AML-193 (cell line): ENCODE data around the gene PRKN.

ENCODE experiments used
- DNase-seq, 2 experiments: peaks; one replicate each; lab custom pipeline; 2025; lab: John Stamatoyannopoulos, UW

The PRKN gene

DNA sequence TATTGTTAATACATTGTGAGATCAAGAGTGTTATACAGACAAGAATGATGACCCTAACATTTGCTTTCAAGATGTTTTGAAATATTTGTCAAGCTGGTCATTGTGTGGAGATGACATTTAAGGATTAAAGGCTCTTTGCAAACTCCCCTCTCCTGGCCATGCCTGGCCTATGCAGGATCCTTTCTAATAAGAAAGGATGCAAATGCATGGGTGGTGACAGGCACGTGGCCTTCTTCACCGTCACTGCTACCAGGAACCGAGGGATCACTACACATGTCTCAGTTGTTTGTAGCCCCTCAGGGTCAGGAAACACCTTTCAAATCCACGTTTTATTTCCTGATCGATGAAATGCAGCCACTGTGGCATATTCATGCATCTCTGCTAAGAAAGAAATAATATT is 419.7 kb downstream of the PRKN start:
- DNase-seq: no peak

GRCh38 chr6:162306616-162307015 is 420.9 kb downstream of the PRKN start:
- DNase-seq: no peak

DNA sequence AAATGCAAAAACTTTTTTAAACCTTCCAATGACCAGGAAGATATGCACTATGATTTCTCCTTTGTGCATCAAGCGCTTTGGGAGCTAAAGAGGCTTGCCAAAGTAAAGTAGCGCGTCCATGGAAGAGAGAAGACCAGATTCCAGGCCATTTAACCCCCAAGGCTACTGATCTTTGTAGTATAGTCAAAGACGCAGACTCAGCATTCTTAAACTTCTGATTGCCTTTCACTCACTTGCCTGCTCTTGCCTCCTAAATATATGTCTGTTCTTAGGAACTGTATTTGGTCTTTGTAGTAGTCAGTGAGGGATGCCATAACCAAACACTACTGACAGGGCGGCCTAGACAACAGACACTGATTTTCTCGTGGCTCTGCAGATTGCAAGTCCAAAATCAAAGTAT is 426.4 kb downstream of the PRKN start:
- no peak for DNase-seq

- no peak for DNase-seq
Measured at GRCh38 chr6:162294029-162294428, 433.5 kb downstream of the PRKN start.

DNA sequence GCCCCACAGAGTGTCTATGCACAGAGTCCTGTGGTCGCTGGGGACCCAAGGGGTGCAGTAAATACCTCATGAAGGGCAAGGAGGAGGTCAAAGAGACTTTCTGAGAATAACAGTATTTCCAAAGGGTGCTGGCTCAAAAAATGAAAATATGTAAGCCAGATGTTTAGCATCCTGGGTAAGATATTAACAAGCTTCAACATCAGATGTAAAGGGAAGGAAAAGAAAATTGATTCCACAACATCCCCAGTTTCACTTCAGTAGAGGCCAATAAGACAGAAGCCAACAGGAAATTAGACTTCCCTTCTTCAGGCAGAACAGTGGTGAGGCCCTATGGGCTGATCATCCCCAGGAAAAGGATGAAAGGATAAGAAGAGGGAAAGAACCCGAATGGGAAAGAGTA is 434.7 kb downstream of the PRKN start:
- DNase-seq: no peak

DNA sequence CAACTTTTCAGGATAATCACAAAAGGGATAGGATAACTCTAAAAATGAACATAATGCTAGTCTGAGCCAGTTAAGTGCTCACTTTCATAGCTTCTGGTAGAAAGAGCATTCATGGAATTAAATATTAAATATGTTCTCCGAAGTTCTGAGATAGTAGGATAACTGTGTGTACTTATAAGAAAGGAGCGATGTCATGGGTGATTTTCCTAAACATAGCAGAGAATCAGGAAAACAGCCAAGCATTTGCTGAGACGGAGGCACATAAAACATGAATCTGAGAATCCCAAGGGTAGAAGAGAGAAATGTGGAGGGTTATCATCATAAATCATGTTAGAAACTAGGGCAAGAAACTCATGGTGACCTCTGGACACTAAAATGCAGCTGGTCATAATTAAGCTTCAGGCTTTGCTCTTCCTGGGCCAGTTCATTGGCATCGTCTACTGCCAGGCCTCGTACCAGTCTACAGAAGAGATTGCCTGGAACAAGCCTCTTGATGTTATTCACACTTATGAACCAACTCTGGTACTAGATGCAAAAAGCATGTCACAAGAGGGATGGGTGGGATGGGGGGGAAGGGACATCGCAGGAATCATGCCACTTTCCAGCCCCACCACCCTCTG is 436.6 kb downstream of the PRKN start:
- no peak for DNase-seq

GRCh38 chr6:162289972-162290371 is 437.6 kb downstream of the PRKN start:
- no peak for DNase-seq

- DNase-seq: no peak
Measured at GRCh38 chr6:162273986-162274385, 453.6 kb downstream of the PRKN start.

DNA sequence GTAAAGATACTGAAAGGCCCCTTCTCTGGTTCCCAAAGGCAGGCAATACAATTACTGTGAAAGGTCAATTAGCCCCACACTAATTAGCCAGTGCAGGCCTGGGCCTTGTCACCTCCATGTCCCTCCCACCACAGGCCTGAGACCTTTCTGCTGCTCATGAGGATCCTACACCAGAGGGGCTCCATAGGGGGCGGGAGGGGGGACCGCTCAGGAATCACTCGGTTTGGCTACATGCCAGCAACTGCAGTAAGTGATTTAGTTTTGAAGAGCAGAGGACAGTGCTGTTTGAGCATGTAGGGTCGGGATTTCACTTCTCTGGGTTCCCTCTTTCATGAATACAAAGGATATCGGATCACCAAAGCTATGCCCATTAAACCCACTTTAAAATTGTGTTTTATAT is 455.6 kb downstream of the PRKN start:
- DNase-seq: no peak

GRCh38 chr6:162270966-162271365 is 456.6 kb downstream of the PRKN start:
- no peak for DNase-seq

DNA sequence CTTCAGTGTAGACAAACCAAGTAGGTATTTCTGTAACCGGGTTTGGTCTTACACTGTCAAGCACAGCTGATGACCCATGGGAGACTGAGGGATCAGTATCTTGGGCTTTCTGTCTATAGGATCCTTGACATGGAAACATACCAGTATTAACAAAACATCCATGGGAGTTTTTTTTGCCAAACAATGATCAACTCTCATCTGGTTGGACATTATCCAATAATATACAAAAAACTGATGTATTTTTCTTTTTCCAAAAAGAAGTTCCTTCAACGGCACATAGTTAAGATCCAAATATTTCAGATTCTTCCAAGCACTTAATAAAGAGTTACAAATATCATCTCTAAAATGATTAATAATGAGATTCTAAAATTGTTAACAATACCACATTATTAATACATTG is 459.9 kb downstream of the PRKN start:
- no peak for DNase-seq

GRCh38 chr6:162267126-162267525 is 460.4 kb downstream of the PRKN start:
- no peak for DNase-seq

DNA sequence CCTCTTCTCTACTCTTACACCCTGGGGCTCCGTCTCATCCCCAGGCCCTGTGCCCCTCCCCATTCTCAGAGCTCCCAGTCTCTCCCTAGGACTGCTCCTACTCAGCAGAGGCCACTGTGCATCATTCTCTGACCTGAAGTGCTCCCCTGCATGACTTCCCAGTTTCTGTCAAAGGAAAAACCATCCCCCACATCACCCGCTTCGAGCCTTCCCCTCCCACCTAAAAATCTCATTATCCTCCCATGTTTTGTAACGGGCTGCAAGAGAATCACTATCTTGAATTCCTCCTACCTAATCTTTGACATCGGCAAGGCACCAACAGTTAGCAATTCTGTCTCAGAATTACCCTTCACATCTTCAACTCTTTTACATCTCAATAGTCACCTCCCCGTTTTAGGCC is 463.0 kb downstream of the PRKN start:
- no peak for DNase-seq

GRCh38 chr6:162262466-162263196 is 464.9 kb downstream of the PRKN start:
- DNase-seq: no peak

GRCh38 chr6:162261598-162261997 is 466.0 kb downstream of the PRKN start:
- DNase-seq: no peak

DNA sequence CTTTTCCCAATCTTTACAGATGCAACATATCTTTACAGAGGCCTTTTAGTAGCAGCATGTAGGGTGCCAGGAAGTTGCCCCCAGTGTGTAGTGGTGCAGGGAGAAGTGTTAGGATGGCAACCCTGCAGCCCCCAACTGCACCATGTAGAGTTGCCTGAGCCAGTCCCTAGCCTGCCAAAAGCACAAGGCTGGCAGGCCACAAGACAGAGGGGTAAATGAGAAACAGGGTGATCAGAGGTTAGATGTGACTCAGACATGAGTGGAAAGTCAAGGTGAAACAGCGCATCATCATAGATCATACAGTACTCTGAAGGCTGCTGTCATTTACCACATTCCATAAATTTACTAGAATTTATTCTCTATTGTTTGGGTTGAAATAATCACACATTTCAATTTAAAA is 467.5 kb downstream of the PRKN start:
- no peak for DNase-seq

DNA sequence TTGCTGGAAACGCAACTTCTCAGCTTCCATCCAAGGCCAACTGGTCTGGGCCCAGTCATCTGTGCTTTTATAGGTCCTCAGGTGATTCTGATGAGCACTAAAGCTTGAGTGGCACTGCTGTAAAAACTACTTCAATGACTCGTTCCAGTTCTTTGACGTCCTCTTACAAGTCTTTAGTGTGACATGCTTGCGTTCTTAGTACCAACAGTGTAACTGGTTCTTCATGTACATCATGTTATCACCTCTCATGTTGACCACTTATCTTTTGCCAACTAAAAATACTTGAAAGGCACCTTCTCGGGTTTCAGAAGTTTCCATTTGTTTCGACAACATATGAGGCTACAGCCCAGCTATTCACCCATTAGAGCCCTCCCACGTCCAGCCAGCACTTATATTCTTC is 468.9 kb downstream of the PRKN start:
- DNase-seq: no peak

DNA sequence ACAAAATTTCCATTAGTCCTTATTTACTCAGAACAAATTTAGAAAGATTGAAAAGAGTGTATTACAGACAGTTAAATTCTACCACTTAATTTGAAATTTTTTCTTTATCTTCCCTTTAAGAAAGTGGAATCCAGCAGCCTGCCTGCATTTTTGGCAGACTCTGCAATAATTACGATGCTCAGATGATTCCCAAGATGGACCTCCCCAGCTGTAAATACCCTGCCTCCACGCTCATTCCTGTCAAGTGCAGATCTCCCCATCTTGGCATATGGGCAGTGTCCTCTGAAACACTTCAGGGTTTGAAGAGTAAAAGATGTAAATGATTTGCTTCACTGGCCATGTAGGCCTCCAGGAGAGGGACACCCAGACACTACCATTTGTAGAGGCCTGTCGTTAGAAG is 471.2 kb downstream of the PRKN start:
- DNase-seq: no peak

DNA sequence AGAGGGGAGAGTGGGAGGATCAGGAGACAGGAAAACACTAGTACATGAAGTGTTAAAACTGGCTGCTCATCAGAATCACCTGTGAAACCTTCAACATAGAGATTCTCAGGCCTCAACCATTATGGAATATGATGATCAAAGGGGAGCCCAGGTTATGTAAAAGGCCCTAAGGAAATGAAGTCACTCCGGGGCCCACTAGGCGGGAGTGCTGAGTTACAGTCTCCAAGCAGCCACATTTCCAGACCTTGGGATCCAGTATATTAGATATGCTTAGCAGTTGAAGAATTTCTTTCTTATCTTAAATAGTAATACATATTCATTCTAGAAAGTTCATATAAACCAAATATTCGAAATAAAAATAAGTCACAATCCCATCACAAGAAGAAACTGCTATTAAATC is 476.3 kb downstream of the PRKN start:
- no peak for DNase-seq

DNA sequence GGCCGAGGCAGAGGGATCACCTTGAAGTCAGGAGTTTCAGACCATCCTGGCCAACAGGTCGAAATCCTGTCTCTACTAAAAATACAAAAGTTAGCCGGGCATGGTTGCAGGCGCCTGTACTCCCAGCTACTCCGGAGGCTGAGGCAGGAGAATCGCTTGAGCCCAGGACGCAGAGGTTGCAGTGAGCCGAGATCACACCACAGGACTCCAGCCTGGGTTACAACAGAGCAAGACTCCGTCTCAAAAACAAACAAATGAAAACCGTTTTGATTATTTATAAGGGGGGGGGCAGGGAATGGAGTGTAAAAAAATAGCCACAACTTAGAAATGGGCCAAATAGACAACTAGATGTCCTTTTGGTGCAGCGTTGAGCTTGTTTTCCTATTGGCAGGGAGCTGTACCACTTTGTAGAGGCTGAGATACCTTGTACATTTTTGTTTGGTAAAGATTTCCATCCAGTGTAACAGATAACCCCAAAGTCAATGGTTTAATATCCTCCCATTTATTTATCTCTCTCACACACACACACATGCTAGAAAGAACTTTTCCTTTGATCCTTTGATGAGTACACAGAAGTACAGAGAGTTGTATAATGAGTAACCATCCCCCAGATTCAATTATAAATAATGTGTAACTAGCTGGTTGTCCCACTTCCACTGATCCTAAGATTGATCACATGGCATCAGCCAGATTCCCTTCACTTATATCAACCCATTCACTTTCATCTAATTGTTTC is 477.5 kb downstream of the PRKN start:
- DNase-seq: no peak

- DNase-seq: no peak
Measured at GRCh38 chr6:162245830-162246420, 481.6 kb downstream of the PRKN start.

- DNase-seq: no peak
Measured at GRCh38 chr6:162244031-162244430, 483.5 kb downstream of the PRKN start.

DNA sequence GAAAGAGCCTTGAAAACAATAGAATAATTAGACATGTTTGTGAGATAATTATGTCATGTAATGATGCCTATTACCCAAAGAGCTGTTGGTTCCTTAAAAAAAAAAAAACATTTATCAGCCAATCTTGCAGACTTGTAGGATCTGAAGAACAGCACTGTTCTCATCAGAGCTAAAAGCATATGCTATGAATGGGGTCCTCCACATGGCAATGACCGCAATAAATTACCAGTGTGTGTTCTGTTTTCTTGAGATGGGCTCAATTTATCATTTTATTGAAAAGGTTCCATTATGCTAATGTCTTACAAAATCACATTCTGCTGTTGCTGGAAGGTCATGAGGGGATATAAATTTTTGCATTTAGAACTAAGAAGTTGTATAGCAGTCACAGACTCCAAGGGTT is 484.7 kb downstream of the PRKN start:
- no peak for DNase-seq
